ENCODE measurements around the gene FRMPD4.
"Not testable (repeated sequence)": the region's sequence is repeated elsewhere in the genome, so short reads cannot be mapped to it uniquely, and the experiment has no call there.

The FRMPD4 gene

DNA sequence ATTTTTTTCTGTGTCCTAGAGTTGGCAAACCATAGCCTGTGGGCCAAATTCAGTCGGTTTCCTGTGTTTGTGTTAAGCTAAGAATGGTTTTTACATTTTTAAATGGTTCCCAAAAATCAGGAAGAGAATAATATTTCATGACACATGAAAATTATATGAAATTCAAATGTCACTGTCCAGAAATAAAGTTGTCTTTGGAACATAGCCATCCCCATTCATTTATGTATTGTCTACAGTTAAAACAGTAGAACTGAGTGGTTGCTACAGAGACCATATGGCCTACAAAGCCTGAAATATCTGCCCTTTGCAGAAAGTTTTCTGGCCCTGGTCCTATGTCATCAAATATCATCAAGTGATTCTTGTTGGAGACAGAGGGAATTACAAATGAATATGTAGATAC, 15.5 kb downstream of the FRMPD4 start:
- Histone ChIP-seq H3K36me3 (replicated peaks; ENCODE audit: insufficient read depth, low read length) (no peaks in the 10 kb centered on the region), H3K4me1 (ENCODE audit: low read length) (no peaks in the 10 kb centered on the region), H4K20me1 (ENCODE audit: insufficient read depth, low read length) (no peaks in the 10 kb centered on the region), H3K27me3 (replicated peaks; ENCODE audit: insufficient read depth, low read length) (no peaks in the 10 kb centered on the region), H3F3A (ENCODE audit: insufficient read depth, low read length) (no peaks in the 10 kb centered on the region), H3K9me2 (replicated peaks; ENCODE audit: insufficient read depth, low read length) (no peaks in the 10 kb centered on the region), H3K9me3 (replicated peaks; ENCODE audit: insufficient read depth, low read length) (no peaks in the 10 kb centered on the region), H3K79me2 (ENCODE audit: low read length) (no peaks in the 10 kb centered on the region), H2AFZ (ENCODE audit: low read length) (no peak overlapping the region), H3K27ac (ENCODE audit: low read length) (no peak overlapping the region), H3K4me2 (ENCODE audit: low read depth, low read length) (no peak overlapping the region), H3K9ac (ENCODE audit: low read length) (no peak overlapping the region), H3K4me3 (ENCODE audit: low read length) (no peak overlapping the region)
- DNase-seq: no peak
- TF ChIP-seq EZH2 (optimal IDR thresholded peaks at IDR 0.05; ENCODE audit: low read depth, low read length) (no peak), EZH2phosphoT487 (IDR thresholded peaks at IDR 0.05; ENCODE audit: low read length) (no peak)
- TF ChIP-seq, protein P1, sequence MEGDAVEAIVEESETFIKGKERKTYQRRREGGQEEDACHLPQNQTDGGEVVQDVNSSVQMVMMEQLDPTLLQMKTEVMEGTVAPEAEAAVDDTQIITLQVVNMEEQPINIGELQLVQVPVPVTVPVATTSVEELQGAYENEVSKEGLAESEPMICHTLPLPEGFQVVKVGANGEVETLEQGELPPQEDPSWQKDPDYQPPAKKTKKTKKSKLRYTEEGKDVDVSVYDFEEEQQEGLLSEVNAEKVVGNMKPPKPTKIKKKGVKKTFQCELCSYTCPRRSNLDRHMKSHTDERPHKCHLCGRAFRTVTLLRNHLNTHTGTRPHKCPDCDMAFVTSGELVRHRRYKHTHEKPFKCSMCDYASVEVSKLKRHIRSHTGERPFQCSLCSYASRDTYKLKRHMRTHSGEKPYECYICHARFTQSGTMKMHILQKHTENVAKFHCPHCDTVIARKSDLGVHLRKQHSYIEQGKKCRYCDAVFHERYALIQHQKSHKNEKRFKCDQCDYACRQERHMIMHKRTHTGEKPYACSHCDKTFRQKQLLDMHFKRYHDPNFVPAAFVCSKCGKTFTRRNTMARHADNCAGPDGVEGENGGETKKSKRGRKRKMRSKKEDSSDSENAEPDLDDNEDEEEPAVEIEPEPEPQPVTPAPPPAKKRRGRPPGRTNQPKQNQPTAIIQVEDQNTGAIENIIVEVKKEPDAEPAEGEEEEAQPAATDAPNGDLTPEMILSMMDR (IDR thresholded peaks at IDR 0.05; ENCODE audit: low read length): no peak

DNA sequence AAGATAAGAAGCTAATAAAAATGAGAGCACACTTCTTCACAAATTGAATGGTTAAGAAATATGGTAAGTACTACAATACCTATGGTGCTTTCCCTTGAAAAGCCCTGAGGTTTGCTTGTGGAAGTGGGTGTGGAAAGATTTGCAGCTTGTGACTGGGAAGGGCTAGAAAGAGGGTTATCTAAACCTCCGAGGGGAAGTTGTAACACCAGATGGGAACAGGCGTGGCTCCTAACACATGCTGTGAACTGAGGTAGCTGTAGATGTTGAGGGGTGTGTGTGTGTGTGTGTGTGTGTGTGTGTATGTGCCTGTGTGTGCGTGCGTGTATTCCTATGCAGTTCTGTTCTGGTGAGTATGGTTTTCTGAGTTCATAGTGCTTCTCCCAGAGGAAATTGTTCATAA, 21.5 kb downstream of the FRMPD4 start:
- Histone ChIP-seq H2AFZ (ENCODE audit: low read length) (no peak overlapping the region), H3K4me2 (ENCODE audit: low read depth, low read length) (no peak overlapping the region), H3K9me2 (replicated peaks; ENCODE audit: insufficient read depth, low read length) (no peaks in the 10 kb centered on the region), H3K27ac (ENCODE audit: low read length) (no peak overlapping the region), H3K4me3 (ENCODE audit: low read length) (no peak overlapping the region), H3K79me2 (ENCODE audit: low read length) (no peaks in the 10 kb centered on the region), H4K20me1 (ENCODE audit: insufficient read depth, low read length) (no peaks in the 10 kb centered on the region), H3K9me3 (replicated peaks; ENCODE audit: insufficient read depth, low read length) (no peaks in the 10 kb centered on the region), H3K4me1 (ENCODE audit: low read length) (no peaks in the 10 kb centered on the region), H3K9ac (ENCODE audit: low read length) (no peak overlapping the region), H3K27me3 (replicated peaks; ENCODE audit: insufficient read depth, low read length) (no peaks in the 10 kb centered on the region), H3F3A (ENCODE audit: insufficient read depth, low read length) (no peaks in the 10 kb centered on the region), H3K36me3 (replicated peaks; ENCODE audit: insufficient read depth, low read length) (no peaks in the 10 kb centered on the region)
- no peak for TF ChIP-seq EZH2phosphoT487 (IDR thresholded peaks at IDR 0.05; ENCODE audit: low read length)
- TF ChIP-seq, protein P1 (IDR thresholded peaks at IDR 0.05; ENCODE audit: low read length): no peak
- no peak for TF ChIP-seq EZH2 (optimal IDR thresholded peaks at IDR 0.05; ENCODE audit: low read depth, low read length)
- DNase-seq: no peak

DNA sequence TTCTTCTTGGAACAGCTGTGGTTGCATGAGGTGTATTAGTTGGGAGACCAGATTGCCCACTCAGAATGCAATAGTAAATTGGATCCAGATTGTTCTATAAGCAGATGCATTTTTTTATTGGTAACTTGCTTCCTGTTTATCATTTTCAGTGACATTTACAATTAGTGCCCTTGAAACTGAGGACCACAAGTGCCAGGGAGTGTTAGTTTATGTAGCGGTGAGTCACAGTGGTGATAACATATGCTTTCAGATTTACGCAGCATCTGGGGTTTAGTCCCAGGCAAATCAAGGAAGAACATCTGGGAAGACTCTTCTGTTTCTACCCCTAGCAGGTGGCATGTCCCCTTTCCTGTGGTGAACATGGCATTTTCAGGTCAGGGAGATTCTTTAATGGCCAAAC, 24.1 kb downstream of the FRMPD4 start:
- no peak overlapping the region for H3K27ac ChIP-seq (ENCODE audit: low read length)
- no peaks in the 10 kb centered on the region for H3F3A ChIP-seq (ENCODE audit: insufficient read depth, low read length)
- H3K79me2 ChIP-seq (ENCODE audit: low read length): no peaks in the 10 kb centered on the region
- no peak overlapping the region for H3K4me2 ChIP-seq (ENCODE audit: low read depth, low read length)
- no peak for DNase-seq
- H3K9me3 ChIP-seq (replicated peaks; ENCODE audit: insufficient read depth, low read length): no peaks in the 10 kb centered on the region
- H2AFZ ChIP-seq (ENCODE audit: low read length): no peak overlapping the region
- H3K4me3 ChIP-seq (ENCODE audit: low read length): no peak overlapping the region
- H3K36me3 ChIP-seq (replicated peaks; ENCODE audit: insufficient read depth, low read length): no peaks in the 10 kb centered on the region
- TF ChIP-seq EZH2 (optimal IDR thresholded peaks at IDR 0.05; ENCODE audit: low read depth, low read length) (no peak), EZH2phosphoT487 (IDR thresholded peaks at IDR 0.05; ENCODE audit: low read length) (no peak)
- TF ChIP-seq, protein P1 (IDR thresholded peaks at IDR 0.05; ENCODE audit: low read length): no peak
- no peaks in the 10 kb centered on the region for H3K9me2 ChIP-seq (replicated peaks; ENCODE audit: insufficient read depth, low read length)
- H3K4me1 ChIP-seq (ENCODE audit: low read length): no peaks in the 10 kb centered on the region
- H4K20me1 ChIP-seq (ENCODE audit: insufficient read depth, low read length): no peaks in the 10 kb centered on the region
- no peak overlapping the region for H3K9ac ChIP-seq (ENCODE audit: low read length)
- H3K27me3 ChIP-seq (replicated peaks; ENCODE audit: insufficient read depth, low read length): no peaks in the 10 kb centered on the region

DNA sequence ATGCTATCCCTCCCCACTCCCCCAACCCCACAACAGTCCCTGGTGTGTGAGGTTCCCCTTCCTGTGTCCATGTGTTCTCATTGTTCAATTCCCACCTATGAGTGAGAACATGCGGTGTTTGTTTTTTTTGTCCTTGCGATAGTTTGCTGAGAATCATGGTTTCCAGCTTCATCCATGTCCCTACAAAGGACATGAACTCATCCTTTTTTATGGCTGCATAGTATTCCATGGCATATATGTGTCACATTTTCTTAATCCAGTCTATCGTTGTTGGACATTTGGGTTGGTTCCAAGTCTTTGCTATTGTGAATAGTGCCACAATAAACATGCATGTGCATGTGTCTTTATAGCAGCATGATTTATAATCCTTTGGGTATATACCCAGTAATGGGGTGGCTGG, 25.9 kb downstream of the FRMPD4 start:
- H2AFZ ChIP-seq (ENCODE audit: low read length); H3K79me2 ChIP-seq (ENCODE audit: low read length); H3K4me2 ChIP-seq (ENCODE audit: low read depth, low read length); H4K20me1 ChIP-seq (ENCODE audit: insufficient read depth, low read length); H3F3A ChIP-seq (ENCODE audit: insufficient read depth, low read length); H3K9ac ChIP-seq (ENCODE audit: low read length); H3K4me3 ChIP-seq (ENCODE audit: low read length); DNase-seq; H3K9me2 ChIP-seq (replicated peaks; ENCODE audit: insufficient read depth, low read length); H3K9me3 ChIP-seq (replicated peaks; ENCODE audit: insufficient read depth, low read length); H3K27ac ChIP-seq (ENCODE audit: low read length); H3K27me3 ChIP-seq (replicated peaks; ENCODE audit: insufficient read depth, low read length); H3K36me3 ChIP-seq (replicated peaks; ENCODE audit: insufficient read depth, low read length); H3K4me1 ChIP-seq (ENCODE audit: low read length): not testable (repeated sequence)
